ENCODE measurements around the gene HAL. TPM values are rescaled to one million over a fixed set of nuclear protein-coding genes. Genes with fewer than 3 reads are reported as not detected.

HAL gene
- total RNA-seq, 1 experiment from 2014 or later, result 1.8 TPM

GRCh38 chr12:95986635-95987570 lies 9.2 kb downstream of the HAL start (continued):
- TF ChIP-seq, protein P1, sequence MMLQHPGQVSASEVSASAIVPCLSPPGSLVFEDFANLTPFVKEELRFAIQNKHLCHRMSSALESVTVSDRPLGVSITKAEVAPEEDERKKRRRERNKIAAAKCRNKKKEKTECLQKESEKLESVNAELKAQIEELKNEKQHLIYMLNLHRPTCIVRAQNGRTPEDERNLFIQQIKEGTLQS (IDR thresholded peaks at IDR 0.05), result no peak
- TF ChIP-seq ELF1 (IDR thresholded peaks at IDR 0.05; ENCODE audit: borderline replicate concordance, low read depth), result no peak
- no peak for TF ChIP-seq TCF7L2 (IDR thresholded peaks at IDR 0.05; ENCODE audit: borderline replicate concordance, extremely low read depth, insufficient read depth, insufficient read length)
- no peak for TF ChIP-seq POLR2A (IDR thresholded peaks at IDR 0.05; ENCODE audit: borderline replicate concordance, extremely low read depth, insufficient read depth, insufficient read length)

GRCh38 chr12:95984682-95985081 lies 11.5 kb downstream of the HAL start:
- H4K20me1 ChIP-seq (ENCODE audit: insufficient read depth), result no peaks in the 10 kb centered on the region
- ChIA-PET POLR2A (no interaction called here), RAD21 (ENCODE audit: low non-redundant PET in 1 of 2, low total read pairs in 2 of 2, uncharacterized antibody in 2 of 2, unreplicated experiment in 2 of 2) (no interaction called here), CTCF (interaction anchor here (0.5 kb wide), 1 partner anchor 441 kb away, joined by 4 read pairs; no protein-coding TSS in a partner anchor)
- DNase-seq (ENCODE audit: low read depth, low spot score), result no peak
- no peak for ATAC-seq
- H3K79me2 ChIP-seq (ENCODE audit: insufficient read depth, low read length), result no peaks in the 10 kb centered on the region
- no peak overlapping the region for H3K4me2 ChIP-seq (ENCODE audit: low read length)
- no peaks in the 10 kb centered on the region for H3K27me3 ChIP-seq (ENCODE audit: insufficient read depth, low read length)
- H2AFZ ChIP-seq (ENCODE audit: low read depth, low read length, poor library complexity, severe bottlenecking), result no peak overlapping the region
- H3K9me2 ChIP-seq (ENCODE audit: insufficient read depth), result no peaks in the 10 kb centered on the region
- intact Hi-C loops (cut with micrococcal nuclease), result no loop called here
- TF ChIP-seq EZH2 (IDR thresholded peaks at IDR 0.05) (no peak), ZFX (IDR thresholded peaks at IDR 0.05) (no peak), JUND (IDR thresholded peaks at IDR 0.05) (no peak)
- no peaks in the 10 kb centered on the region for H3K9me3 ChIP-seq (ENCODE audit: control insufficient read depth in 1 of 2, insufficient read depth in 1 of 2, low read depth in 1 of 2, low read length in 2 of 2)
- H3K27ac ChIP-seq (ENCODE audit: low read depth, low read length), result no peak overlapping the region
- H3K4me3 ChIP-seq (replicated peaks in 1 of 2; ENCODE audit: low read depth in 1 of 2, low read length in 2 of 2), result no peak overlapping the region
- H3K4me1 ChIP-seq (ENCODE audit: control insufficient read depth in 1 of 2, insufficient read depth in 2 of 2, low read length in 2 of 2), result no peaks in the 10 kb centered on the region
- no peaks in the 10 kb centered on the region for H3K36me3 ChIP-seq (ENCODE audit: control insufficient read depth in 1 of 2, insufficient read depth in 2 of 2, low read length in 2 of 2)
- BruUV-seq (replicated peaks), result no TSS peak
- no peak overlapping the region for H3K9ac ChIP-seq (ENCODE audit: low read length)

DNA sequence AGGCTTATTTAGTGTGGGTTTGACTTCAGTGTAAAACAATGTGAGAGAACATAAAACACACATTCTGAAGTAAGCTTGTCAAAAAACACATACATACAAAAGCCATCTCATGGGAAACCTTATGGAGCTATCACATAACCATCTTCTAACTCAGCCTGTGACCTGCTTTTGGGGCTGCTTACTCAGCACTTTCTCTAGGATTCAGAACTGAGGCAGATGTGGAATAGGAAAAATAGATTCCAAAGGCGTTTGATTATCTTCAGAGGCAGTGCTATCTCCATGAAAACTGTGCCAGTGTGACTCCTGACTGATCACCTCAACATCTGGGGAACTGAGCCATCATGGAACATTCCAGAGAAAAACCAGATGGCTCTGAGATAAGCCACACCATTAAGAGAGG lies 13.5 kb downstream of the HAL start:
- Histone ChIP-seq H3K79me2 (ENCODE audit: insufficient read depth, low read length) (no peaks in the 10 kb centered on the region), H3K4me3 (replicated peaks in 1 of 2; ENCODE audit: low read depth in 1 of 2, low read length in 2 of 2) (no peak overlapping the region), H3K4me1 (ENCODE audit: control insufficient read depth in 1 of 2, insufficient read depth in 2 of 2, low read length in 2 of 2) (no peaks in the 10 kb centered on the region), H3K27me3 (ENCODE audit: insufficient read depth, low read length) (no peaks in the 10 kb centered on the region), H3K9ac (ENCODE audit: low read length) (no peak overlapping the region), H4K20me1 (ENCODE audit: insufficient read depth) (no peaks in the 10 kb centered on the region), H3K36me3 (ENCODE audit: control insufficient read depth in 1 of 2, insufficient read depth in 2 of 2, low read length in 2 of 2) (no peaks in the 10 kb centered on the region), H3K4me2 (ENCODE audit: low read length) (no peak overlapping the region), H3K9me3 (ENCODE audit: control insufficient read depth in 1 of 2, insufficient read depth in 1 of 2, low read depth in 1 of 2, low read length in 2 of 2) (no peaks in the 10 kb centered on the region), H2AFZ (ENCODE audit: low read depth, low read length, poor library complexity, severe bottlenecking) (no peak overlapping the region), H3K9me2 (ENCODE audit: insufficient read depth) (no peaks in the 10 kb centered on the region), H3K27ac (ENCODE audit: low read depth, low read length) (no peak overlapping the region)
- ChIA-PET CTCF (no interaction called here), POLR2A (no interaction called here), RAD21 (ENCODE audit: low non-redundant PET in 1 of 2, low total read pairs in 2 of 2, uncharacterized antibody in 2 of 2, unreplicated experiment in 2 of 2) (no interaction called here)
- intact Hi-C loops (cut with micrococcal nuclease), result no loop called here
- no TSS peak for BruUV-seq (replicated peaks)
- TF ChIP-seq, protein P2, sequence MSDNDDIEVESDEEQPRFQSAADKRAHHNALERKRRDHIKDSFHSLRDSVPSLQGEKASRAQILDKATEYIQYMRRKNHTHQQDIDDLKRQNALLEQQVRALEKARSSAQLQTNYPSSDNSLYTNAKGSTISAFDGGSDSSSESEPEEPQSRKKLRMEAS (IDR thresholded peaks at IDR 0.05), result no peak
- TF ChIP-seq EZH2phosphoT487 (IDR thresholded peaks at IDR 0.05; ENCODE audit: borderline replicate concordance) (no peak), EGR1 (IDR thresholded peaks at IDR 0.05; ENCODE audit: low read depth) (no peak), POLR2A (IDR thresholded peaks at IDR 0.05; ENCODE audit: borderline replicate concordance, extremely low read depth, insufficient read depth, insufficient read length) (no peak), YY1 (IDR thresholded peaks at IDR 0.05; ENCODE audit: extremely low read depth, insufficient replicate concordance, low read depth, low read length) (no peak), SIN3A (IDR thresholded peaks at IDR 0.05; ENCODE audit: low read depth) (no peak), ZFX (IDR thresholded peaks at IDR 0.05) (no peak), TCF7L2 (IDR thresholded peaks at IDR 0.05; ENCODE audit: borderline replicate concordance, extremely low read depth, insufficient read depth, insufficient read length) (no peak), ZNF274 (IDR thresholded peaks at IDR 0.05; ENCODE audit: low read depth, low read length) (no peak)
- TF ChIP-seq, protein P1 (IDR thresholded peaks at IDR 0.05), result no peak
- ATAC-seq (no peak), DNase-seq (ENCODE audit: low read depth, low spot score) (no peak)
